IPS DF 6.9 (cell line): Measurements from ENCODE around the gene KCNQ4.

Source experiments
- DNase-seq: peaks from one replicate; pipeline ENCODE4 v3.0.0-alpha.2; 2013; ENCODE audit warnings: low read depth, low spot score
- H3K27ac ChIP-seq: one replicate; pipeline ENCODE4 v1.5.1; 2013; ENCODE audit warnings: low read length, control low read depth
- H3K27me3 ChIP-seq: 2 replicates; pipeline ENCODE4 v1.6.1; 2013; ENCODE audit warnings: mild to moderate bottlenecking, low read length; ENCODE audit not compliant: control insufficient read depth, insufficient read depth
- H3K36me3 ChIP-seq: 2 replicates; pipeline ENCODE4 v1.6.1; 2013; ENCODE audit warnings: low read length; ENCODE audit not compliant: control insufficient read depth, insufficient read depth
- H3K4me1 ChIP-seq: 2 replicates; pipeline ENCODE4 v1.6.1; 2013; ENCODE audit warnings: low read length; ENCODE audit not compliant: control insufficient read depth, insufficient read depth
- H3K4me3 ChIP-seq: 2 replicates; pipeline ENCODE4 v1.5.1; 2013; ENCODE audit warnings: mild to moderate bottlenecking, low read length
- H3K9me3 ChIP-seq: 2 replicates; pipeline ENCODE4 v1.6.1; 2013; ENCODE audit warnings: low read length, inconsistent platforms; ENCODE audit not compliant: control insufficient read depth, insufficient read depth
- WGBS: extraction: QIAGEN DNeasy Blood & Tissue Kit; methylation state at CpG from one replicate; pipeline ENCODE4 v1.1.7; 2013; ENCODE audit warnings: mixed read lengths, missing lambda C conversion rate; ENCODE audit not compliant: insufficient read length, insufficient coverage; 5-methylcytosine and 5-hydroxymethylcytosine counted together

Gene KCNQ4

DNA sequence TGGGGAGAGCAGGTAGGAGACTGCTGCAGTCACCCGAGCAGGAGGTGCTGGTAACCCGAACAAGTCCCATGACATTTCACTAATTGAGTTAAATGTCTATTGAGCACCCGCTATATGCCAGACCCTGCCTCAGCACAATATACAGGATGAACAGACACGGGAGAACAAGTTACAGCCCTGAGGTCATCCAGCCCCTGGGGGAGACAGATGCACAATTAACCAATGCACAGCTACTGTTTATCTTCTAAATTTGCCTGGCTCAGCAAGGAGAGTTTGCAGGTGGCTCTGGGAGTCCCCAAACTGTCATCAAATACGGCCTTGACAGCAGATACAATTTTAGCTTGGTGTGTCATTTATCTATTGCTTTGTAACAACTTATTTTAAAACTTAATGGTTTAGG lies 60.5 kb downstream of the KCNQ4 start:
- DNase-seq: no peak
- Histone ChIP-seq H3K27me3 (no peaks in the 10 kb centered on the region), H3K4me1 (no peaks in the 10 kb centered on the region), H3K36me3 (no peaks in the 10 kb centered on the region), H3K4me3 (no peak overlapping the region), H3K27ac (no peak overlapping the region), H3K9me3 (no peaks in the 10 kb centered on the region)
- no CpG with 5 or more reads among the region's 5 CpGs for WGBS

DNA sequence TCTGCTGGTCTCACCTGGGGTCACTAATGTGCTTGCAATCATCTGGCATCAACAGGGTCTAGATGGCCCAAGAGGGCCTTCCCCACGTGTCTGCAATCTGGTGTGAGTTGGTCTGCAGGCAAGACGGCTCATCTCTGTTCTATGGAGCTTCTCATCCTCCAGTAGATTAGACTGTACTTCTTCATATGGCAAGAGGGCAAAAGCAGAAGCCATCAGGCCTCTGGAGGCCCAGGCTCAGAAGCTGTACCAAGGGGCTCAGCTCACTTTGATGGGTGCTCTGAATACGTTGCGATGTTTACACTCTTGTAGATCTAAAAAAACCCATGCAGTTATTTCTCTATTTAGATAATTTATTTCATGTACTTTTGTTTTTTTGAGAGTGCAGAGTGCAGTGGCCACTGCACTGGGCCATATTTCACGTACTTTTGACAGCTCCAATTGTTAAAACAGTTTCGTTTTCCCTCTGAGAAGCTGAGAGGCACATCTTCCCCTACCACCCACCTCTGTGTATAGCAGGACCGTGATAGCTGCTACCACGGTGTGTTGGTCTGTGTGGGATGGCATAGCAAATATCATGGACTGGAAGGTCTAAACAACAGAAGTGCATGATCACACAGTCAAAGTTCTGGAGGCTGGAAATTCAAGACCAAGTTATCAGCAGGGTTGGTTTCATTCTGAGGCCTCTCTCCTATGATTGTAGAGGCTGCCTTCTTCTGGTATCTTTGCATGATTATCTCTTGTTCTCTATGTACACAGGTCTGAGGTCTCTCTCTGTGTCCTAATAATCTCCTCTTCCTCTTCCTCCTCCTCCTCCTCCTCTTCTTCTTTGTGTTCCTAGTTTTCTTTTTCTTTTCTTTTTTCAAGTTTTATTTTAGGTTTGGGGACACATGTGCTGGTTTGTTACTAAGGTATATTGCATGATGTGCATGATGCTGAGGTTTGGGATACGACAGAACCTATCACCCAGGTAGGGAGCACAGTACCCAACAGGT lies 61.6 kb downstream of the KCNQ4 start:
- Histone ChIP-seq H3K4me1 (no peaks in the 10 kb centered on the region; the same call in 1 of the 2 replicates), H3K9me3 (no peaks in the 10 kb centered on the region), H3K36me3 (no peaks in the 10 kb centered on the region), H3K27me3 (no peaks in the 10 kb centered on the region), H3K4me3 (no peak overlapping the region), H3K27ac (no peak overlapping the region)
- DNase-seq: no peak
- WGBS: no CpG with 5 or more reads among the region's 9 CpGs

- no peaks in the 10 kb centered on the region; the same call in 1 of the 2 replicates for H3K4me1 ChIP-seq
- H3K9me3 ChIP-seq: no peaks in the 10 kb centered on the region
- no peaks in the 10 kb centered on the region for H3K27me3 ChIP-seq
- WGBS: no CpG with 5 or more reads among the region's 1 CpG
- no peak overlapping the region for H3K27ac ChIP-seq
- H3K36me3 ChIP-seq: no peaks in the 10 kb centered on the region
- DNase-seq: no peak
- H3K4me3 ChIP-seq: no peak overlapping the region
Measured at GRCh38 chr1:40845895-40846294, 62.3 kb downstream of the KCNQ4 start.

DNA sequence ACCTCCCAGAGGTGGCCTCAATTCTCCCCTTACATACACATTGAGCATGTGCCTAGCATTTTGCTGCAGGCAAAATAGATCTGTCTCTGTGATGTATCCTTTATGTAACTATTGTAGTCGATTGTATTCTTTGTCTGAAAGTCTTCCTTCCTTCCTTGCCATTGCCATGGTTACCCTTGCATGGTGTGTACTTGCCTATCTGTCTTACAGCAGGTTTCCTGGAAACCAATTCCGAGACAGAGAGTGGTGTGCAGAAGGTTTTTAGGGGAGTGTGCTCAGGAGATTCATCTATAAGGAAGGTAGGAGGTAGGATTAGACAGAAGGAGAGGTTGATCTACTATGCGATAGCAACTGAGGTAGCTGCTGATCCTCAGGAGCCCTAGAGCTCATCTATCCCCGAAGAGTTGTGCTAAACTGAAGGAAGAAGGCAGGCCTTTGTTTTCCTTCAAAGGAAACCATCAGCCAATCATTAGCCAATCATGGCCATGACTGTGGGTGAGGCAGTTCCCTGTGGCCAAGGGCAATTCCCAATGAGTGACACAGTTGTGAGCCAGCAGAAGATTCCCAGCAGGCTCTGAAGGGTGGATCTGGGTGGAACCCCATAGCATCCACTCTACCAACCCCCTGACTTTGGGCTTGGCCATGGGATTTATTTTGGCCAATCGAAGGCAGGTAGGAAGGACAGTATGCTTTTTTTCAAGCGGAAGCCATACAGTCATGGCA lies 63.6 kb downstream of the KCNQ4 start:
- Histone ChIP-seq H3K27me3 (no peaks in the 10 kb centered on the region), H3K9me3 (no peaks in the 10 kb centered on the region), H3K4me1 (no peaks in the 10 kb centered on the region; the same call in 1 of the 2 replicates), H3K27ac (no peak overlapping the region), H3K36me3 (no peaks in the 10 kb centered on the region), H3K4me3 (no peak overlapping the region)
- no CpG with 5 or more reads among the region's 6 CpGs for WGBS
- no peak for DNase-seq

DNA sequence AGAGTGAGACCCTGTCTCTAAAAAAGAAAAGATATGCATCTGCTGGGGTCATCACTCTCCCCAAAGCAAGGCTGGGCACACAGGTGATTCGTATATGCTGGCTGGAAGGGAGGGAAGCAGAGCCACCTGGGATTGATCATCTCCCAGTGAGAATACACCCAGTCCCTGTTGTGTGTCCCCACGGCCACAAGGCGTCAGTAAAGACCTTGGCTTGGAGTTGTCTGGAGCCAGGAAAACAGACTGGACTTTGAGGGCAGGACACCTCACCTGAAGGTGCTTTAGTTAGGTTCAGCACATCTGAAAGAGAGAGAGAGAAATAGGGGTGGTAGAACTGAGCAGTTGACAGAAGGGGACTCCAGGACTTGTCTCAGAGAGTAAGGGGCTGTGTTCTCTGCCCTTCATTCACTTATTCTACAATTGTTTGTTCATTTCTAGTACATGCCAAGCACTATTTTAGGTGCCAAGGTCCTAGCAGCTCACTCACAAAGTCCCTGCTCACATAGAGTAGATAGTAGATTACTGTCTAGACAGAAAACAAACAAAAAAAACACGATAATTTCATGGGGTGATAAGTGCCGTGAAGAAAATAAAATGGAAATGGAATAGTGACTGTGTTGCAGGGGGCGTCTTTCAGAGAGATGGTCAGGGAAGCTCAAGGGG lies 65.1 kb downstream of the KCNQ4 start:
- WGBS: no CpG with 5 or more reads among the region's 6 CpGs
- H3K4me3 ChIP-seq: no peak overlapping the region
- no peaks in the 10 kb centered on the region for H3K9me3 ChIP-seq
- no peak overlapping the region for H3K27ac ChIP-seq
- H3K36me3 ChIP-seq: no peaks in the 10 kb centered on the region
- H3K27me3 ChIP-seq: no peaks in the 10 kb centered on the region
- peak; percentile 68 for DNase-seq
- no peaks in the 10 kb centered on the region; the same call in 1 of the 2 replicates for H3K4me1 ChIP-seq

DNA sequence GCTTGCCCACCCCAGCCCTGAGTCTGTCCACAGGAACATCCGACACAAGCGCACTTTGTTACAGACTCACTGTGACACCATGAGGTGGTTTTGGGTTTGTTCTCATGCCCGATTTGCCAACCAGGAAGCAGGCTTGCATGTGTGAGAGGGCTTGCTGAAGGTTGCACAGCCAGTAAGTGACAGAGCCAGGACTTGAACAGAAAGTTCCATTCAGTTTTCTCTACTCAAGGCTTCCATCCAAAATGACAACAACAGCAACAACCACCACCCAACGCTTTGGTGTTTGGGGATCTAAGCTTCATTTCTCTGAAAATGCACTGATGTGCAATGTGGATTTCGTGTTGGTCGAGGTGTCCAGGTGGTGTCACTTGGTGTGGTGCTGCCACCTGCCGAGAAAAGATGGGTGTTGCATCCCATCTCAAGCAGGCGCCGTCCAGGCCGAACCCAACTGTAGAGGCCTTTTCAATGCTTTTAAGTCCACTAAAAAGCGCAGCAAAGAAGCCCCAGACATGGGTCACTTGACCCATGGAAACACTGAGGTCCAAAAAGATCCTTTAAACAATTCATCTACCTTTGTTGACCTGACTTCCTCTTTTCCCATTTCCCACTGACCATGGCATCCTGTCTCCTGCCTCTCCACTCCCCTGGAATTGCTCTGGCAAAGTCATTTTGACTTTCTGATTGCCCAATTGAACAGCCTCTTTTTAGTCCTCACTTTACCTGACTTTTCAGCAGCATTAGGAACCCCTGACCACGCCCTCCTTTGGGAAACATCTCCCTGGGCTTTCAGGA lies 66.4 kb downstream of the KCNQ4 start:
- Histone ChIP-seq H3K27ac (no peak overlapping the region), H3K4me1 (no peaks in the 10 kb centered on the region; the same call in 1 of the 2 replicates), H3K9me3 (no peaks in the 10 kb centered on the region), H3K27me3 (no peaks in the 10 kb centered on the region), H3K4me3 (no peak overlapping the region), H3K36me3 (no peaks in the 10 kb centered on the region)
- DNase-seq: peak; percentile 41
- no CpG with 5 or more reads among the region's 12 CpGs for WGBS

DNA sequence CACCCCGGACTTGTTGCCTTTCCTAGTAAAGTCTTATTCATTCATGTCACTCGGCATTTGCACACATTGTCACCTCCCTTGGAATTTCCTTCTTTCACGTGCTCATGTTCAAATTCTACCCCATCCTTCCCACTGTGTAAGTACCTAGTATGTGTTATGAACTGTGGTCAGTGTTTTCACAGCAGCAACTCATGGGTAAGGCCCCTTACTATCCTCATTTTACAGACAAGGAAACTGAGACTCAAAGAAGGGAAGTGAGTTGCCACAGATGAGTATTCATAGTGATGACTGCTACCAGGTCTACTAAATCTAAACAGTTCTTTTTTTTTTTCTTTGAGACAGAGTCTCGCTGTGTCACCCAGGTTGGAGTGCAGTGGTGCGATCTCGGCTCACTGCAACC lies 68.1 kb downstream of the KCNQ4 start:
- H3K27ac ChIP-seq: no peak overlapping the region
- H3K4me3 ChIP-seq: no peak overlapping the region
- no peaks in the 10 kb centered on the region for H3K9me3 ChIP-seq
- H3K27me3 ChIP-seq: no peaks in the 10 kb centered on the region
- WGBS: no CpG with 5 or more reads among the region's 6 CpGs
- no peaks in the 10 kb centered on the region for H3K36me3 ChIP-seq
- no peak for DNase-seq
- no peaks in the 10 kb centered on the region; the same call in 1 of the 2 replicates for H3K4me1 ChIP-seq

DNA sequence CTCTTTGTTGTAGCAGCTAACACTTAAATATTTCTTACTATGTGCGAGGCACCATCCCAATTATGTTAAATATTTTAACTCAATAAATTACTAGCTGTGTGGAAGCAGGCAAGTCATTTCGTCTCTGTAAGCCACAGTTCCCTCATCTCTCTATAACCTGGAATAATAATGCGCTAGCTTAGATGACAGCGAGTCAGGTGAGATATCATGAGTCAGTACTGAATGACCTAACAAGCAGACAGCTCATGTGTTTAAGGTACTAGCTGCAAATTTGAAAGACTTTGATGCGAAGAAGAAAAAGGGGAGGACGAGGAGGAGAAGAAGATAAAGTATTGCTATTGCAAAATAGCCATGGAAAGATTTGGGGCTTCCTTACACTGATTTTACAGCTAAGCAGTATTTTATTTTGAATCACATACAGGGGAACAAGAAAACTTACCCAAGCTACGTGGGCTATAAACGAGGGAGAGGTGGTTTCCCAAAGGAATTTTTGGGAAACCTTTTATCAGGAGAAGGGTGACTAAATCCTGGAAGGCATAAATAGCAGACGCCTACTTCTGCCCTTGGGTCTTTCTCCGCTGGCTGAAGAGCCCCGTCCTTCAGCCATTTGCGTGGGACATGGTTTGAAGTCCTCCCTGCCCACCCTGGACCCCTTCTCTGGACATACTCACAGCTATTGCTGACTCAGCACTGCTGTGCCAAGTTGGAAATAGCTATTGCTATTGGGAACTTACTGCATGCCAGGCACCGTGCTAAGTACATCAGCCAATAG lies 69.7 kb downstream of the KCNQ4 start:
- no CpG with 5 or more reads among the region's 13 CpGs for WGBS
- Histone ChIP-seq H3K27ac (no peak overlapping the region), H3K4me1 (no peaks in the 10 kb centered on the region; the same call in 1 of the 2 replicates), H3K36me3 (no peaks in the 10 kb centered on the region), H3K4me3 (no peak overlapping the region), H3K27me3 (no peaks in the 10 kb centered on the region), H3K9me3 (no peaks in the 10 kb centered on the region)
- no peak for DNase-seq

DNA sequence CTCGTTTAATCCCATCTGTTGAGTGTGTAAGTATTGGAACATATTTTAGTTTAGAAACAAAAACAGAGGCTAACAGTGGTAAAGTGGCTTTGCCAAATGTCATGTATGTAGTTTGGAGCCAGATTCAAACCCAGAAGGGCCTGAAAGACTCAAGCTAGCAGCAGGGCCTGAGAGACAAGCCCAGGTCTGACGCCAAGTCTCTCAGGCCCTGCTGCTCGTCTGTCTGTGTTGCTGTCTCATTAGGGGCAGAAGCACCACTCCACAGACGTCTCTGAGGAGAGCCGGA lies 70.2 kb downstream of the KCNQ4 start:
- WGBS: no CpG with 5 or more reads among the region's 5 CpGs
- no peaks in the 10 kb centered on the region for H3K36me3 ChIP-seq
- no peak overlapping the region for H3K4me3 ChIP-seq
- H3K9me3 ChIP-seq: no peaks in the 10 kb centered on the region
- H3K27me3 ChIP-seq: no peaks in the 10 kb centered on the region; the same call in 1 of the 2 replicates
- DNase-seq: no peak
- no peaks in the 10 kb centered on the region; the same call in 1 of the 2 replicates for H3K4me1 ChIP-seq
- no peak overlapping the region for H3K27ac ChIP-seq
